ENCODE measurements around the gene APH1A. TPM values are rescaled to one million over a fixed set of nuclear protein-coding genes. Genes with fewer than 3 reads are reported as not detected.

Gene APH1A
- total and polyA plus RNA-seq, 10 of the 15 experiments (the other 5 are each of a cell fraction or from before 2014, with no cell fraction given), result 6.7 to 130 (median 87.7) TPM

GRCh38 chr1:150295476-150295875 lies 26.7 kb upstream of the APH1A start:
- H2AFZ ChIP-seq (ENCODE audit: control insufficient read depth, low read depth, low read length), result no peak overlapping the region
- DNase-seq (ENCODE audit: low read depth, low spot score) (no peak), ATAC-seq (no peak), FAIRE-seq (no peak)
- peaks cover 0 to 5% of the 10 kb centered on the region in 2 experiments; a peak in 1 of 4 replicates for H3K36me3 ChIP-seq (ENCODE audit: control insufficient read depth in 2 of 2, insufficient read depth in 2 of 2, low read length in 1 of 2)
- ChIA-PET SMC1A (ENCODE audit: uncharacterized antibody, unreplicated experiment) (no interaction called here), RAD21 (ENCODE audit: unreplicated experiment) (no interaction called here), CTCF (interaction anchor here (1.0 to 1.1 kb wide), 2 partner anchors 14 to 39 kb away, joined by 4 to 5 read pairs; no protein-coding TSS in a partner anchor), POLR2A (interaction anchor here (0.6 to 0.8 kb wide), 2 partner anchors 22 to 146 kb away, joined by 3 read pairs; partner anchors contain the start of gene PLEKHO1)
- intact Hi-C loops (cut with micrococcal nuclease; ENCODE audit: unreplicated experiment), result no loop called here
- H3K4me1 ChIP-seq (ENCODE audit: control insufficient read depth, insufficient read depth, low read length), result no peaks in the 10 kb centered on the region
- WGBS (ENCODE audit: insufficient coverage, insufficient replicate concordance, low lambda C conversion rate, missing lambda C conversion rate), result 100% methylated on average over 2 of the region's 2 CpGs
- peaks cover 16% of the 10 kb centered on the region for H3K79me2 ChIP-seq (ENCODE audit: control insufficient read depth, insufficient read depth, low read length)
- H3K27me3 ChIP-seq (replicated peaks in 1 of 2; ENCODE audit: control insufficient read depth in 2 of 2, insufficient read depth in 2 of 2, low read length in 1 of 2), result no peaks in the 10 kb centered on the region
- H4K20me1 ChIP-seq (ENCODE audit: control insufficient read depth, insufficient read depth), result no peaks in the 10 kb centered on the region
- 0 out of 2 replicates have a peak overlapping the region, but pooled peaks have one; percentile 13 for H3K4me3 ChIP-seq
- TF ChIP-seq MYC (IDR thresholded peaks at IDR 0.05; ENCODE audit: insufficient read depth, insufficient read length, insufficient replicate concordance, low read length, severe bottlenecking) (no peak), IKZF2 (IDR thresholded peaks at IDR 0.05) (no peak), TCF3 (IDR thresholded peaks at IDR 0.05; ENCODE audit: borderline replicate concordance, insufficient read depth, low read depth, low read length) (no peak), BMI1 (IDR thresholded peaks at IDR 0.05; ENCODE audit: borderline replicate concordance) (no peak), ZNF384 (IDR thresholded peaks at IDR 0.05; ENCODE audit: borderline replicate concordance, low read depth, low read length) (no peak), IKZF1 (conservative IDR thresholded peaks at IDR 0.05) (no peak), BRCA1 (IDR thresholded peaks at IDR 0.05; ENCODE audit: low read depth, low read length) (no peak), MXI1 (IDR thresholded peaks at IDR 0.05; ENCODE audit: low read depth, low read length) (no peak), POLR2AphosphoS2 (IDR thresholded peaks at IDR 0.05; ENCODE audit: low read depth, low read length) (no peak), ZNF207 (IDR thresholded peaks at IDR 0.05; ENCODE audit: borderline replicate concordance) (no peak), SREBF2 (IDR thresholded peaks at IDR 0.05; ENCODE audit: low read length) (no peak), EGR1 (IDR thresholded peaks at IDR 0.05; ENCODE audit: borderline replicate concordance in 1 of 2, low read depth in 2 of 2, low read length in 2 of 2) (no peak), NFIC (IDR thresholded peaks at IDR 0.05; ENCODE audit: low read depth, low read length) (no peak)
- TF ChIP-seq, protein P1, sequence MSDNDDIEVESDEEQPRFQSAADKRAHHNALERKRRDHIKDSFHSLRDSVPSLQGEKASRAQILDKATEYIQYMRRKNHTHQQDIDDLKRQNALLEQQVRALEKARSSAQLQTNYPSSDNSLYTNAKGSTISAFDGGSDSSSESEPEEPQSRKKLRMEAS (IDR thresholded peaks at IDR 0.05; ENCODE audit: low read depth, low read length), result no peak
- TF ChIP-seq, protein P2, sequence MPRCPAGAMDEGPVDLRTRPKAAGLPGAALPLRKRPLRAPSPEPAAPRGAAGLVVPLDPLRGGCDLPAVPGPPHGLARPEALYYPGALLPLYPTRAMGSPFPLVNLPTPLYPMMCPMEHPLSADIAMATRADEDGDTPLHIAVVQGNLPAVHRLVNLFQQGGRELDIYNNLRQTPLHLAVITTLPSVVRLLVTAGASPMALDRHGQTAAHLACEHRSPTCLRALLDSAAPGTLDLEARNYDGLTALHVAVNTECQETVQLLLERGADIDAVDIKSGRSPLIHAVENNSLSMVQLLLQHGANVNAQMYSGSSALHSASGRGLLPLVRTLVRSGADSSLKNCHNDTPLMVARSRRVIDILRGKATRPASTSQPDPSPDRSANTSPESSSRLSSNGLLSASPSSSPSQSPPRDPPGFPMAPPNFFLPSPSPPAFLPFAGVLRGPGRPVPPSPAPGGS (IDR thresholded peaks at IDR 0.05; ENCODE audit: borderline replicate concordance, insufficient read depth, low read depth, low read length, poor library complexity, severe bottlenecking), result no peak
- no peak overlapping the region for H3K27ac ChIP-seq (ENCODE audit: control insufficient read depth, insufficient read depth)
- in situ Hi-C loops (cut with MboI), result no loop called here
- peak overlapping the region; percentile 22; the same call in 1 of the 2 replicates for H3K4me2 ChIP-seq (ENCODE audit: control insufficient read depth, insufficient read depth)
- H3K9me3 ChIP-seq (replicated peaks; ENCODE audit: control insufficient read depth, insufficient read depth, low read length), result no peaks in the 10 kb centered on the region
- BruUV-seq (replicated peaks), result TSS peak; percentile 55
- H3K9ac ChIP-seq (ENCODE audit: control insufficient read depth, insufficient read depth, low read length), result no peak overlapping the region
